Middle frontal gyrus (tissue), 1 donor: ENCODE data around the gene SH3PXD2A.
A peak's percentile ranks its signal among the peaks of the same experiment; 100 is the strongest.

Source experiments
- DNase-seq: peaks from one replicate; pipeline ENCODE4 v3.0.0-alpha.2; 2015; ENCODE audit warnings: low spot score; ENCODE audit errors: extremely low spot score

Gene SH3PXD2A, protein sequence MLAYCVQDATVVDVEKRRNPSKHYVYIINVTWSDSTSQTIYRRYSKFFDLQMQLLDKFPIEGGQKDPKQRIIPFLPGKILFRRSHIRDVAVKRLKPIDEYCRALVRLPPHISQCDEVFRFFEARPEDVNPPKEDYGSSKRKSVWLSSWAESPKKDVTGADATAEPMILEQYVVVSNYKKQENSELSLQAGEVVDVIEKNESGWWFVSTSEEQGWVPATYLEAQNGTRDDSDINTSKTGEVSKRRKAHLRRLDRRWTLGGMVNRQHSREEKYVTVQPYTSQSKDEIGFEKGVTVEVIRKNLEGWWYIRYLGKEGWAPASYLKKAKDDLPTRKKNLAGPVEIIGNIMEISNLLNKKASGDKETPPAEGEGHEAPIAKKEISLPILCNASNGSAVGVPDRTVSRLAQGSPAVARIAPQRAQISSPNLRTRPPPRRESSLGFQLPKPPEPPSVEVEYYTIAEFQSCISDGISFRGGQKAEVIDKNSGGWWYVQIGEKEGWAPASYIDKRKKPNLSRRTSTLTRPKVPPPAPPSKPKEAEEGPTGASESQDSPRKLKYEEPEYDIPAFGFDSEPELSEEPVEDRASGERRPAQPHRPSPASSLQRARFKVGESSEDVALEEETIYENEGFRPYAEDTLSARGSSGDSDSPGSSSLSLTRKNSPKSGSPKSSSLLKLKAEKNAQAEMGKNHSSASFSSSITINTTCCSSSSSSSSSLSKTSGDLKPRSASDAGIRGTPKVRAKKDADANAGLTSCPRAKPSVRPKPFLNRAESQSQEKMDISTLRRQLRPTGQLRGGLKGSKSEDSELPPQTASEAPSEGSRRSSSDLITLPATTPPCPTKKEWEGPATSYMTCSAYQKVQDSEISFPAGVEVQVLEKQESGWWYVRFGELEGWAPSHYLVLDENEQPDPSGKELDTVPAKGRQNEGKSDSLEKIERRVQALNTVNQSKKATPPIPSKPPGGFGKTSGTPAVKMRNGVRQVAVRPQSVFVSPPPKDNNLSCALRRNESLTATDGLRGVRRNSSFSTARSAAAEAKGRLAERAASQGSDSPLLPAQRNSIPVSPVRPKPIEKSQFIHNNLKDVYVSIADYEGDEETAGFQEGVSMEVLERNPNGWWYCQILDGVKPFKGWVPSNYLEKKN

DNA sequence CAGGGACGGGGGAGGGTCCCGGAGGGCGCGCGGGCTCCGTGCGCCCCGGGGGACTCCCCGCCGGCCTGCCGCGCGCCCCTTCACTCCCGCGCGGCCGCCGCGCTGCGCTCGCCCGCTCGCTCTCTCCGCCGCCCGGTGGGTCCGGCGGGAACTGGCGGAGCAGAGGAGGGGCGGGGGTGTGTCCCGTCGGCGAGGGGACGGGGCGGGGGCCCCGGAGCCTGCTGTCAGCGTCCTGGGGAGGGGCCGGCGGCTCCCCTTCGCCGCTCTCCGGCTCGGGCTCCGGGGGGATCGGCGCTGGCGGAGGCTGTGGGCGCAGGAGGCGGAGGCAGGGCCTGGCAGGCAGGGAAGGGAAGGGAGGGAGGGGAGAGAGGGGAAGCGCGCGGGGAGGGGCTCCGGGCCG is at the start of gene SH3PXD2A:
SH3PXD2A (minus strand) TSS at position 153 of the 400 bp plus-strand sequence. CDS start 310 bp downstream, outside the sequence.
- no peak for DNase-seq

DNA sequence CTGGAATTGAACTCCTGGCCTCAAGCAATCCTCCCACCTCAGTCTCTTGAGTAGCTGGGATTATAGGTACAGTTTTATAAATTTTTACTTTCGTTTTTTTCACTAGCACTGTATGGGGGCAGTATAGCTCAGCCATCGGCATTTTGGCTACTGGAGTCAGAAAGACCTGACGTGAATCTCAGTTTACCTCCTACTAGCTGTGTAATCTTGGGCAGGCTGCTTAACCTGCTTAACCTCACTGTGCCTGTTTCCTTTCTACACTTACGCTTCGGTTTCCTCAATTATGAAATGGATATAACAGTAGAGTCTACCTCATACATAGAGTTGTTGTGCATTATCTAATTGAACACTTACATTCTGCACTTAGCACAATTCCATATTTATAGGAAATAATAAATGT is 45.9 kb upstream of the SH3PXD2A start:
- DNase-seq: no peak

- no peak for DNase-seq
Observed at GRCh38 chr10:103899312-103899711, 43.9 kb upstream of the SH3PXD2A start.

GRCh38 chr10:103897241-103897774 is 41.9 kb upstream of the SH3PXD2A start:
- no peak for DNase-seq

- no peak for DNase-seq
Observed at GRCh38 chr10:103896225-103896624, 40.8 kb upstream of the SH3PXD2A start.

DNA sequence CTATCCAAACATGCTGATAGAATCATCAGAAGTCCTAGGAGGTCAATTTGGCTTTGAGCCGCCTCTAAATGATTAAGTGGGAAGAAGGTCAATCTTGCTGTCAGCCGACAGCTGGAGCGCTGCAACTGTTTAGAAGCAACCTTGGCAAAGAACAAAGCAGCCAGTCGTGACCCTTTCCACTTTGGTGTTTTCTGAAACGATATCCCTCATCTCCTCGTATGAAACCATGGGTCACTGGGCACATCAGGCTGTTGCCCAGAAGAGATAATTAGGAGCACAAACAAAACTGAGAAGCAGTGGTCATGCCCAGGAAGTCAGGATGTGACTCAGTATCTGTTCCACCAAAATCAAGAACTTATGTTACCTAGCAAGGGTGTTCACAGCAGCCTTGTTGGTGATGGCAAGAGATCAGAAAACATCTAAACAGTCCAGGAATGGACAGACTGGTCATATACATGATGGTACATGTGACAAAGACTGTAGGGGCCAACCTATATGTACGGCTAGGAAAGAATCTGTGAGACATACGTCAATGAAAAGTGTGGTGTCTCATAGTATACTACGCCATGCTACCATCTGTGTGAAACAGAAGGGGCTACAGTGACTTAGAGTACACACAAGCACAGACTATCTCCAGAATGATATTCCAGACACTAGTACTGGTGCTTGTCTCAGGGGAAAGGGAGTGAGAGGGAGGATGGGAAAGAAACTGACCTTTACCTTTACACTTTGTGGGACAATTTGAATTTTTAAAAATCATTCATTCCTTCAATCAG is 40.2 kb upstream of the SH3PXD2A start:
- DNase-seq: no peak

GRCh38 chr10:103894441-103894864 is 39.1 kb upstream of the SH3PXD2A start:
- DNase-seq: no peak

DNA sequence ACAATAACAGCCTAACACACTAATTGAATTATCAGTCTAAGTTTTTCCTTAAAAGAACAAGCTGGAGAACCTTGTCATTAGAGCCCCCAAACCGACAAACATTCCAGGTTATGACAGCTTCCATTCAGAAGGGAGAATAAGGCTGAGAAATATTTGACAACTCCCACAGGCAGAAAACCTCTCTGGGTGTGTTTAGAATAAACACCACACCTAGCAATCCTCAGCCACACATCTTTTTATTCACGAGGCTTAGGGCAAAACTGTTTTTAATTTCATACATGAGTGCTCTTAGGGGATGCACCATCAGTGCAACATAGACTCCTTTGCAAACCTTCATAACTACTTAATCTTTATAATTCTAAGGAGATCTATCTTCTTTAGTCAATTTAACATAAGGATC is 38.4 kb upstream of the SH3PXD2A start:
- DNase-seq: no peak

GRCh38 chr10:103892181-103892580 is 36.8 kb upstream of the SH3PXD2A start:
- no peak for DNase-seq

- no peak for DNase-seq
Observed at GRCh38 chr10:103890688-103891087, 35.3 kb upstream of the SH3PXD2A start.

GRCh38 chr10:103890194-103890658 is 34.9 kb upstream of the SH3PXD2A start:
- no peak for DNase-seq

DNA sequence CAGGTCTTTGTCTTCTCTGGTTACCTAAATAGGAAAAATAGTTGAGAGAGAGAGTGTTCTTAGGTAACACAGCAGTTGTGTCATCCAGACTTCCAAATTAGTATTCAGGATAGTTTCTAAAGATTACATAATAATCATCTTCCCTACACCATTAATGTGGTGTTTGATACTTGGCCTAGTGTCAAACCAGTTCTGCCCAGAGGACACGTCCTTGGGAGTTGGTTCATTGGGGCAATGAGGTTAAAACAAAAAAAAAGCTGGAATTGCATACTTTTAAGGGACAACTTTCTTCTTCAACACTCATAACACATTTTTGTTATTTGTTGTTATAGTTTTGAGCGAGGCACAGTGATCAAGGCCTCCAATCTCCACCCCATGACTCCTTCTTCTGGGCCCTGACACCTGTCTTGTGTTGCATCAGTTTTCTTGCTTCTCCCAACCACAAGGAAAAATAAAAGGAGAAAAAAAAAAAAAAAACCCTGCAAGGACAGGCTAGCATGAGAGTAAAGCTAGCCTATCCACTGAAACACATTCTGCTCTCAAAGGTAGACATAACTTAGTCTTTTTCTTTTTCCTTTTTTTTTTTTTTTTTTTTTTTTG is 33.8 kb upstream of the SH3PXD2A start:
- DNase-seq: no peak

DNA sequence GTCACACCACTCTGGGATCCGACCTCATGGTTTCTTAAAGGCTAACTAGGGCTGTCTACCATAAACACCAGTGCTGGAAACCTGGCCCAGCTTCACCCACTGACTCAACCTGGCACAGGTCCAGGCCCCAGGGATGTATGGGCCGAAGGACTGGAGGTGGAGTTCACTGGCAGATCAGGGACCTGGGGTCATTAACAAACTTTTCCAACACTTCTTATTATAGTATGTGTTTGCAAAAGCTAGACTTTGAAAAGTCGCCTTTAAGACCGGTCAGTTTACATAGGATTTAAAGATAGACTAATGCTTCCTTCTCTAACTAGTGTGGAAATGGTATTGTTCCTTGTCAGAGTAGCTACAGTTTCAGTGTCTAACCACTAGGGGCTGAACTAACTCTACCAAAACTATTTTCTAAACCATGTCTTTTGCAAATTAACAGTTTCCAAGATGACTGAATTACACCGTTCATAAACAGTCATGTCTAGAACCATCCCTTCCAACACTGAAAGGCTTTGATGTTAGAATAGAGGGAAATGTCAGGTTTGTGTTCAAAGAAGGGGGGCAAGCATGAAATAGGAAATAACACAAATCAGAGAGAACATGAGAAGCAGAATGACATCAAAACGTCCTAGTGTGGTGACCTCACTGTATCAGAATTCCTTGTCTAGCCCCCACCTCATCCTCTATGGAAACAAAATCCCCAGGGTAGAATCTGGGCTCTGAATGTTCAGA is 32.9 kb upstream of the SH3PXD2A start:
- peak; percentile 65 for DNase-seq

GRCh38 chr10:103885617-103886016 is 30.2 kb upstream of the SH3PXD2A start:
- no peak for DNase-seq

- DNase-seq: peak; percentile 44
Observed at GRCh38 chr10:103884681-103885139, 29.3 kb upstream of the SH3PXD2A start.

- DNase-seq: no peak
Observed at GRCh38 chr10:103882285-103883007, 27.1 kb upstream of the SH3PXD2A start.

DNA sequence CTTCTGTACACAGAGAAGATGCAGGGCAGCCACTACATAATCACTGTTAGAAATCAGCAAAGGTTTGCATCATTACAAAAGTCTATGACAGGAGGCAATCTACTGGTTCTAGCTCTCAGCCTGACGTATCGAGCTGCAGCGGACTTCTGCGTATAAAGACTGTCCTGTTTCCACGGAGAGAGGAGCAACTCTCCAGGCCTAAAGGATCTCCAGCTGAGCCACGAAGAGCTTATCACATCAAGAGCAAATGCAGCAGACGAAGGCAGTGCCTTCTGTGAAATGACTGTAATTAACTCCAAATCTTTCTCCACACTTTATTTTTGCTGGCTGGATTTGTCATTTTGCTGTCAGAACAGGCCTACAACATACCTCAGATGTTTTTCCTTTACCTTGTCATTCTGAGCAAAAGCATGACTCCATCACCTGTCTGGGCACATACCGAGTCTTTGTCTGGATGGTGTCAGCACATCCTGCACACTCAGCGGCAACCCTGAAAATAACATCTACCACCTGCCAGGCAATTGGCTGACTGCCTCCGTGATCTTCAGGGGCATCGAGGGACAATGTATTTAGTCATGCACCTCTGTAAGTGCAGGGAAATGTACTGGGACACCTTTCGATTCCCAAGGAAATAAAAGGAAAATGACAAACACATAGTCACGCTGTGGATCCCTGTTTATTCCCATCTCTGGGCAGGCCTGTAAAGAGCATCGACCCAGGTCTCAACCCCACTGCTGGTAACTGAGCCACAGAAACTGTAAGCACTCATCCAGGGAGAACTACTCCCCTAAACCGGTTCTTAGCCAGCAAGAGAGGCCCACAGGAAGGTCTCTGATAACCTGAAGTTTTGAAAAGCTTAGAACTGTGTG is 26.3 kb upstream of the SH3PXD2A start:
- DNase-seq: no peak

DNA sequence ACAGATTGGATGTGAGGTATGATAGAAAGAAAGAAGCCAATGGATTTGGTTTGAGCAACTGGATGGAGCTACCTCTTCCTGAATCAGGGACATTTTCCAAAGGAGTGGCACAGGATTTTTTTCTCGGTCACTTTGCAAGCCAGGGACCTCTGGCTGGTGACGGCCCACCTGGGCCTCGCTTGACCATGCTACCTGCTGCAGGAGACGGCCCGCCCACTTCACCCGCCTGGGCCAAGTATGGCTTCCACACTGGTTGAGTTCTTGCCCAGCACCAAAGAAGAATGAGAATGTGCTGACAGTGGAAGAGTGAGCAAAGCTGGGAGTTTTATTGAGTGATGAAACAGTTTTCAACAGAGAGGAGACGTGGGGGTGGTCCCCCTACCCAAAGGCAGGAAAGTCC is 24.5 kb upstream of the SH3PXD2A start:
- DNase-seq: no peak
